ENCODE results near the gene SPSB2.

The SPSB2 gene, protein sequence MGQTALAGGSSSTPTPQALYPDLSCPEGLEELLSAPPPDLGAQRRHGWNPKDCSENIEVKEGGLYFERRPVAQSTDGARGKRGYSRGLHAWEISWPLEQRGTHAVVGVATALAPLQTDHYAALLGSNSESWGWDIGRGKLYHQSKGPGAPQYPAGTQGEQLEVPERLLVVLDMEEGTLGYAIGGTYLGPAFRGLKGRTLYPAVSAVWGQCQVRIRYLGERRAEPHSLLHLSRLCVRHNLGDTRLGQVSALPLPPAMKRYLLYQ

DNA sequence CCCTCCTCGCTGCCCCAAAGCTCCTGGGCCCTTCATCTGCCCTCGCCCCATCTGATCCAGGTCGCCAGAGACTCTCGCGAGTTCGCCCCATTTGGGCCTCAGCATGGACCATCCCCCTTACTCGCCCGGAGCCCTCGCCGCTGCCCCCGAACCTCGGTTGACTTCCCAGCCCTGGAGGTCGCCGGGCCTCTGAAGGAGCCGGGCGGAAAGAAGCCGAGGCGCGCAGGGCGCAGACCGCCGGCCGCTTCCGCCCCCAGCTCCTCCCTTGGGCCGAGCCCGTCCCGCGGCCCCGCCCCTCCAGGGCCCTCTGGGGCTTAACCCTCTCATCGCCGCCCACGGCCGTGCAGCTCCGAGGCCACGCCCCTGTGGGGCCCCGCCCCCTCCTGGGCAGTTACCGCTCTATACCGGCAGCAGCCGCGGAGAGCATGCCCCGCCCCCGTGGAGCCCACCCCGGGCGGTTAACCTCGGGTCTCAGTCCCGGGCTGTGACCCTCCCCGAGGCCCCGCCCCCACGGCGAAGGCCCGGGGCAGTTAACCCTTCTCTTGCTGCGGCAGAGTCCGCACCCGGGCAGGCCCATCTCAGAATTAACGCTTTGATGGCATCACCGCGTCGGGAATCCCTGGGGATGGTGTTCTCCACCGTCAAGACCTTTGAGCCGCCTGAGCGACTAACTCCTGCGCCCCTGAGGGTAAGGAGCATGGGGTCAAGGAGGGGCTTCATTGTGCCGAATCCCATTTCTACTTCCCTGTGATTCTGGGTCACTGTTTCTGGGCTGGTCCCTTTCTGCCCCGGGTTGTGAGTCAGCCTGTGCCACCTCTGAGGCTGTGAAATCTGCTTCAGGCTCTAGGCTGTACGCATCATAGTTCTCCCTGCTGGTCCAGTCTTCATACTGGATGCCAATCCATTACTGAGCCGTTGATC is at the start of gene SPSB2:
Gene SPSB2, minus strand, starts transcription at position 210 of the 921 bp plus-strand sequence. CDS start 402 bp downstream, outside the sequence.
- DNase-seq (ENCODE audit: low read depth): peak; percentile 79
- peak within 1 kb of the TSS; percentile 97 for H3K4me3 ChIP-seq (ENCODE audit: low read depth, low read length)
- TF ChIP-seq CTCF (IDR thresholded peaks at IDR 0.05; ENCODE audit: control insufficient read depth, extremely low read depth, insufficient read depth): no peak

- TF ChIP-seq CTCF (IDR thresholded peaks at IDR 0.05; ENCODE audit: control insufficient read depth, extremely low read depth, insufficient read depth): no peak
- no peak overlapping the region for H3K4me3 ChIP-seq (ENCODE audit: low read depth, low read length)
- DNase-seq (ENCODE audit: low read depth): no peak
Observed at GRCh38 chr12:6921996-6922946, 49.2 kb upstream of the SPSB2 start.

GRCh38 chr12:6921539-6921938 is 48.4 kb upstream of the SPSB2 start:
- no peak overlapping the region for H3K4me3 ChIP-seq (ENCODE audit: low read depth, low read length)
- DNase-seq (ENCODE audit: low read depth): no peak
- no peak for TF ChIP-seq CTCF (IDR thresholded peaks at IDR 0.05; ENCODE audit: control insufficient read depth, extremely low read depth, insufficient read depth)

- DNase-seq (ENCODE audit: low read depth): no peak
- H3K4me3 ChIP-seq (ENCODE audit: low read depth, low read length): no peak overlapping the region
- TF ChIP-seq CTCF (IDR thresholded peaks at IDR 0.05; ENCODE audit: control insufficient read depth, extremely low read depth, insufficient read depth): no peak
Observed at GRCh38 chr12:6919588-6919987, 46.5 kb upstream of the SPSB2 start.

GRCh38 chr12:6917491-6918231 is 44.6 kb upstream of the SPSB2 start:
- DNase-seq (ENCODE audit: low read depth): no peak
- H3K4me3 ChIP-seq (ENCODE audit: low read depth, low read length): no peak overlapping the region
- TF ChIP-seq CTCF (IDR thresholded peaks at IDR 0.05; ENCODE audit: control insufficient read depth, extremely low read depth, insufficient read depth): no peak
